ENCODE results near the gene PMEPA1. TPM values are rescaled to one million over a fixed set of nuclear protein-coding genes. Genes with fewer than 3 reads are reported as not detected.

PMEPA1 gene
- polyA plus RNA-seq, 2 of the 4 experiments (the other 2 are of a cell fraction) = 131 to 147 TPM

- POLR2A ChIA-PET = no interaction called here
- ATAC-seq = peak in 1 of 2 experiments; percentile 5; a peak in 1 of 6 replicates
- no peak for FAIRE-seq
- no peak for DNase-seq (ENCODE audit: low read depth in 1 of 2, low spot score in 1 of 2)
- H3K9me3 ChIP-seq = no peaks in the 10 kb centered on the region
- TF ChIP-seq CHD2 (IDR thresholded peaks at IDR 0.05; ENCODE audit: low read length, partially characterized antibody) = no peak
- no peak for TF ChIP-seq E2F6 (IDR thresholded peaks at IDR 0.05; ENCODE audit: borderline replicate concordance, low read depth)
- no peak for TF ChIP-seq ESRRA (IDR thresholded peaks at IDR 0.05; ENCODE audit: borderline replicate concordance, low read length)
- no peak for TF ChIP-seq KDM5A (IDR thresholded peaks at IDR 0.05)
- TF ChIP-seq MAFK (IDR thresholded peaks at IDR 0.05; ENCODE audit: partially characterized antibody) = no peak
- TF ChIP-seq FOSL2 (IDR thresholded peaks at IDR 0.05) = no peak
- no peak for TF ChIP-seq FOSL2 (CRISPR knock-in tag; IDR thresholded peaks at IDR 0.05)
- TF ChIP-seq BHLHE40 (IDR thresholded peaks at IDR 0.05; ENCODE audit: low read depth, low read length) = no peak
- peak overlapping the region in 1 of 2 experiments; percentile 60; a peak in 2 of 6 replicates for H3K27ac ChIP-seq
- 94% methylated on average over 18 of the region's 27 CpGs for WGBS (ENCODE audit: missing lambda C conversion rate)
- no peak overlapping the region for H3K4me2 ChIP-seq
- H3K4me3 ChIP-seq = no peak overlapping the region
- H3K4me1 ChIP-seq = peaks cover 73% of the 10 kb centered on the region
- CTCF ChIA-PET = no interaction called here
Observed at GRCh38 chr20:57663681-57664451, 45.9 kb downstream of the PMEPA1 start.

- Histone ChIP-seq H3K4me1 (peaks cover 70% of the 10 kb centered on the region; the same call in 1 of the 3 replicates), H3K9me3 (no peaks in the 10 kb centered on the region), H3K27ac (peak overlapping the region in 1 of 2 experiments; percentile 60; a peak in 3 of 6 replicates), H3K4me3 (no peak overlapping the region), H3K4me2 (no peak overlapping the region)
- no peak for DNase-seq (ENCODE audit: low read depth in 1 of 2, low spot score in 1 of 2)
- no peak for ATAC-seq
- WGBS (ENCODE audit: missing lambda C conversion rate) = 81% methylated on average over 7 of the region's 9 CpGs
- POLR2A ChIA-PET = no interaction called here
- CTCF ChIA-PET = interaction anchor here (2.1 kb wide), 1 partner anchor 40 kb away, joined by 7 read pairs; no protein-coding TSS in a partner anchor
- TF ChIP-seq SREBF2 (IDR thresholded peaks at IDR 0.05) (no peak), POLR2A (IDR thresholded peaks at IDR 0.05; ENCODE audit: low read length) (no peak), EHMT2 (IDR thresholded peaks at IDR 0.05; ENCODE audit: low read depth) (no peak), ZC3H11A (IDR thresholded peaks at IDR 0.05) (no peak), PBX3 (IDR thresholded peaks at IDR 0.05) (no peak), HES2 (IDR thresholded peaks at IDR 0.05) (no peak), CHD2 (IDR thresholded peaks at IDR 0.05; ENCODE audit: low read length, partially characterized antibody) (no peak), KDM1A (IDR thresholded peaks at IDR 0.05; ENCODE audit: low read depth) (no peak), HEYL (CRISPR knock-in tag; IDR thresholded peaks at IDR 0.05) (no peak), E2F6 (IDR thresholded peaks at IDR 0.05; ENCODE audit: borderline replicate concordance, low read depth) (no peak), MAX (IDR thresholded peaks at IDR 0.05) (no peak), HDAC2 (IDR thresholded peaks at IDR 0.05) (no peak), HOXA7 (CRISPR knock-in tag; IDR thresholded peaks at IDR 0.05) (no peak), RNF2 (IDR thresholded peaks at IDR 0.05; ENCODE audit: borderline replicate concordance, low read depth) (no peak), HOXB5 (CRISPR knock-in tag; IDR thresholded peaks at IDR 0.05) (no peak), PHF8 (IDR thresholded peaks at IDR 0.05; ENCODE audit: borderline replicate concordance, low read depth) (no peak), KDM5A (IDR thresholded peaks at IDR 0.05) (no peak), CBX2 (IDR thresholded peaks at IDR 0.05; ENCODE audit: borderline replicate concordance, low read depth) (no peak), RFX5 (IDR thresholded peaks at IDR 0.05) (no peak), CEBPB (IDR thresholded peaks at IDR 0.05) (no peak)
- no peak for FAIRE-seq
Observed at GRCh38 chr20:57663241-57663640, 46.6 kb downstream of the PMEPA1 start.

Measured in A549 (cell line).